Measurements from ENCODE around the gene KAT7.

The KAT7 gene

GRCh38 chr17:49763735-49764558 lies 24.5 kb upstream of the KAT7 start, which contains the start of gene FAM117A:
TSS of gene FAM117A (minus strand) at chr17:49764131. CDS start at chr17:49764087, 44 bp downstream.
- TF ChIP-seq CTCF (IDR thresholded peaks at IDR 0.05) = no peak

- TF ChIP-seq CTCF (IDR thresholded peaks at IDR 0.05) = no peak
Measured at GRCh38 chr17:49764559-49765180, 23.8 kb upstream of the KAT7 start.

GRCh38 chr17:49766918-49767530 lies 21.5 kb upstream of the KAT7 start:
- TF ChIP-seq CTCF (IDR thresholded peaks at IDR 0.05) = no peak

GRCh38 chr17:49775546-49776260 lies 12.8 kb upstream of the KAT7 start:
- TF ChIP-seq CTCF (IDR thresholded peaks at IDR 0.05) = no peak

GRCh38 chr17:49776551-49777300 lies 11.8 kb upstream of the KAT7 start:
- TF ChIP-seq CTCF (IDR thresholded peaks at IDR 0.05) = no peak

GRCh38 chr17:49777563-49777962 lies 10.9 kb upstream of the KAT7 start:
- TF ChIP-seq CTCF (IDR thresholded peaks at IDR 0.05) = no peak

All from LNCAP (cell line).